T-cell (primary cell): Measurements from ENCODE around the gene GTSE1. TPM values are rescaled to one million over a fixed set of nuclear protein-coding genes. Genes with fewer than 3 reads are reported as not detected.
A peak's percentile ranks its signal among the peaks of the same experiment; 100 is the strongest.

Source experiments
- ATAC-seq, 4 experiments: fragments of 200-7000 bp in 3 of 4; fragments of 150-1000 bp in 1 of 4; cut with Tn5 transposase; replicated peaks in 1 of 4; 1 replicate in 3 of 4; 2 replicates in 1 of 4; pipeline ENCODE4 v1.10.0; 2021; ENCODE audit warnings: moderate library complexity in 3 of 4, mild to moderate bottlenecking in 2 of 4, moderate number of reproducible peaks in 1 of 4
- CTCF ChIA-PET, 2 donors: fragments of 300-600 bp; sonication (Branson Sonifier 250); formaldehyde crosslinking; loops; one replicate each; lab custom pipeline; 2022; ENCODE audit warnings: antibody characterized with exemption in 2 of 2; lab: Charles Lee
- POLR2A ChIA-PET, 2 donors: fragments of 300-600 bp; sonication (Branson Sonifier 250); formaldehyde crosslinking; loops; one replicate each; lab custom pipeline; 2022; ENCODE audit warnings: antibody characterized with exemption in 2 of 2; lab: Charles Lee
- DNase-seq, 35 experiments: peaks; one replicate each; pipeline versions ENCODE4 v3.0.0 to v3.0.0-alpha.2; 2013 to 2023
- H3K27ac ChIP-seq: one replicate; pipeline ENCODE4 v1.5.1; 2013; ENCODE audit warnings: low read length
- H3K27me3 ChIP-seq, 2 experiments: replicated peaks in 1 of 2; 1 replicate in 1 of 2; 2 replicates in 1 of 2; pipeline versions ENCODE4 v1.6.1 to v1.7.0; 2013; ENCODE audit warnings: low read length in 1 of 2, mixed read lengths in 1 of 2; ENCODE audit not compliant: control insufficient read depth in 2 of 2, insufficient read depth in 2 of 2; ENCODE audit errors: extremely low read depth in 1 of 2
- H3K36me3 ChIP-seq, 2 donors: 1 replicate in 1 of 2; 2 replicates in 1 of 2; pipeline versions ENCODE4 v1.6.1 to v1.7.0; 2013; ENCODE audit warnings: low read length in 1 of 2; ENCODE audit not compliant: control insufficient read depth in 2 of 2, insufficient read depth in 1 of 2; ENCODE audit errors: extremely low read depth in 1 of 2
- H3K4me1 ChIP-seq, 2 experiments: 1 replicate in 1 of 2; 2 replicates in 1 of 2; pipeline versions ENCODE4 v1.6.1 to v1.7.0; 2013; ENCODE audit warnings: low read length in 2 of 2, mixed read lengths in 1 of 2; ENCODE audit not compliant: insufficient read depth in 2 of 2, control insufficient read depth in 1 of 2; ENCODE audit errors: extremely low read depth in 1 of 2
- H3K4me3 ChIP-seq, 2 donors: 1 replicate in 1 of 2; 2 replicates in 1 of 2; pipeline versions ENCODE4 v1.5.1 to v1.7.0; 2013; ENCODE audit warnings: mild to moderate bottlenecking in 2 of 2, low read length in 1 of 2, moderate library complexity in 1 of 2; ENCODE audit not compliant: control insufficient read depth in 1 of 2; ENCODE audit errors: extremely low read depth in 1 of 2
- H3K9me3 ChIP-seq: 2 replicates; pipeline ENCODE4 v1.7.0; 2013
- H3K27ac Mint-ChIP-seq, 2 donors: one replicate each; pipeline ENCODE4 v1.8.0; 2020 to 2021; ENCODE audit warnings: mild to moderate bottlenecking in 2 of 2, mixed read lengths in 2 of 2
- H3K27me3 Mint-ChIP-seq, 2 donors: one replicate each; pipeline ENCODE4 v1.8.0; 2021 to 2022; ENCODE audit warnings: mixed read lengths in 2 of 2
- H3K36me3 Mint-ChIP-seq: one replicate; pipeline ENCODE4 v1.8.0; 2021; ENCODE audit warnings: mixed read lengths
- H3K4me1 Mint-ChIP-seq, 3 donors: one replicate each; pipeline ENCODE4 v1.8.0; 2020 to 2022; ENCODE audit warnings: mixed read lengths in 3 of 3, mild to moderate bottlenecking in 1 of 3
- H3K4me3 Mint-ChIP-seq, 3 donors: one replicate each; pipeline ENCODE4 v1.8.0; 2020 to 2022; ENCODE audit warnings: mild to moderate bottlenecking in 3 of 3, mixed read lengths in 3 of 3, moderate library complexity in 3 of 3
- H3K9me3 Mint-ChIP-seq, 3 donors: one replicate each; pipeline ENCODE4 v1.8.0; 2020 to 2022; ENCODE audit warnings: mixed read lengths in 3 of 3
- WGBS: methylation state at CpG from one replicate; pipeline ENCODE4 v1.1.5; 2013; ENCODE audit warnings: missing lambda C conversion rate; ENCODE audit not compliant: insufficient coverage; 5-methylcytosine and 5-hydroxymethylcytosine counted together
- total RNA-seq, 35 experiments: library from RNA in 6 of 35; stranded (reverse) in 6 of 35; fragments of 120-200 nt in 1 of 35; gene quantifications; one replicate each; pipeline versions ENCODE4 v1.2.1 to v1.2.4 and lab custom pipeline; 2013 to 2026

Gene GTSE1
- total RNA-seq, 5 donors from 2014 or later (not counting 1 experiment from before 2014, with no cell fraction given), result 0.44 to 1.3 (median 0.61) TPM

DNA sequence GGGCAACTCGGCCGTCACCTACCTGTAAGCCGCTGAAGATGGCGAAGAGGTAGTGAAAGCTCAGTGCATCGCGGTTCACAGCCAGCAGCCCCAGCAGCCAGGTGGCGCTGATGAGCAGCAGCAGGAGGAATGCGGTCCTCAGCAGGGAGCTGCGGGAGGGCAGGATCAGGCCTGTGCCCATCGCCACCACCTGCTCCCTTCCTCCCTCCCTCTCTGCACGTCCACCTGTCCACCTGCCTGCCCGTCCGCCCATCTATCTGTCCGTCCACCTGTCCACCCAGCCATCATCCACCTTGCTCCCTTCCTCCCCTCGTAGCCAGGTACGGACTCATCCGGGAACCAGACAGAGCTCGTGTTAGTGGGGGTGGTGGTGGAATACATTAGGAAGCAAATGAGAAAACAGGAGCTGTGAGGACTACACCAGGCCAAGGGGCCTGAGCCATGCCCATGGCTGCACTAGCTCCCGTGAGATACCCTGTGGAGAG, 71.1 kb downstream of the GTSE1 start:
- no peak overlapping the region for H3K27ac ChIP-seq
- no peaks in the 10 kb centered on the region for H3K36me3 Mint-ChIP-seq
- DNase-seq, result peak; percentile 32 to 86 (median 60)
- peak overlapping the region; percentile 4 to 56 for H3K4me3 ChIP-seq
- peaks cover 2 to 67% of the 10 kb centered on the region in 2 experiments for H3K4me1 ChIP-seq
- ChIA-PET POLR2A (interaction anchor here in 1 of 2 donors (0.6 kb wide), 1 partner anchor 132 kb away, joined by 10 read pairs; no protein-coding TSS in a partner anchor), CTCF (interaction anchor here (0.6 to 1.8 kb wide), 11 partner anchors 25 to 428 kb away, joined by 3 to 19 read pairs (median 3); partner anchors contain the start of genes GTSE1 (in 1 of the 2) and TRMU (in 1 of the 2))
- H3K27ac Mint-ChIP-seq, result no peak overlapping the region
- H3K4me3 Mint-ChIP-seq, result peak overlapping the region in 2 of 3 donors; percentile 8 to 58
- ATAC-seq, result peak; percentile 50 to 73 (median 54)
- H3K36me3 ChIP-seq, result peaks cover 0 to 5% of the 10 kb centered on the region in 2 donors
- no peaks in the 10 kb centered on the region for H3K9me3 Mint-ChIP-seq
- no peaks in the 10 kb centered on the region for H3K9me3 ChIP-seq
- 10% methylated on average over 12 of the region's 19 CpGs for WGBS
- H3K27me3 ChIP-seq, result peaks cover 0 to 53% of the 10 kb centered on the region in 2 experiments
- peaks cover 20 to 36% (median 32%) of the 10 kb centered on the region in 3 donors for H3K4me1 Mint-ChIP-seq
- peaks cover 9 to 16% of the 10 kb centered on the region in 2 donors for H3K27me3 Mint-ChIP-seq

- Histone ChIP-seq H3K4me1 (peaks cover 2 to 74% of the 10 kb centered on the region in 2 experiments), H3K9me3 (no peaks in the 10 kb centered on the region), H3K36me3 (peaks cover 0 to 5% of the 10 kb centered on the region in 2 donors), H3K27me3 (peaks cover 0 to 51% of the 10 kb centered on the region in 2 experiments), H3K27ac (no peak overlapping the region), H3K4me3 (no peak overlapping the region)
- POLR2A ChIA-PET, result no interaction called here
- H3K27me3 Mint-ChIP-seq, result peaks cover 9 to 19% of the 10 kb centered on the region in 2 donors
- no peak overlapping the region for H3K27ac Mint-ChIP-seq
- CTCF ChIA-PET, result interaction anchor here (0.6 to 1.8 kb wide), 5 partner anchors 24 to 175 kb away, joined by 3 to 19 read pairs (median 5); no protein-coding TSS in a partner anchor
- 79% methylated on average over 7 of the region's 12 CpGs for WGBS
- peaks cover 24 to 40% (median 36%) of the 10 kb centered on the region in 3 donors for H3K4me1 Mint-ChIP-seq
- H3K9me3 Mint-ChIP-seq, result no peaks in the 10 kb centered on the region
- no peaks in the 10 kb centered on the region for H3K36me3 Mint-ChIP-seq
- H3K4me3 Mint-ChIP-seq, result no peak overlapping the region
- DNase-seq (no peak), ATAC-seq (no peak)
Measured at GRCh38 chr22:46368422-46368821, 71.8 kb downstream of the GTSE1 start.

DNA sequence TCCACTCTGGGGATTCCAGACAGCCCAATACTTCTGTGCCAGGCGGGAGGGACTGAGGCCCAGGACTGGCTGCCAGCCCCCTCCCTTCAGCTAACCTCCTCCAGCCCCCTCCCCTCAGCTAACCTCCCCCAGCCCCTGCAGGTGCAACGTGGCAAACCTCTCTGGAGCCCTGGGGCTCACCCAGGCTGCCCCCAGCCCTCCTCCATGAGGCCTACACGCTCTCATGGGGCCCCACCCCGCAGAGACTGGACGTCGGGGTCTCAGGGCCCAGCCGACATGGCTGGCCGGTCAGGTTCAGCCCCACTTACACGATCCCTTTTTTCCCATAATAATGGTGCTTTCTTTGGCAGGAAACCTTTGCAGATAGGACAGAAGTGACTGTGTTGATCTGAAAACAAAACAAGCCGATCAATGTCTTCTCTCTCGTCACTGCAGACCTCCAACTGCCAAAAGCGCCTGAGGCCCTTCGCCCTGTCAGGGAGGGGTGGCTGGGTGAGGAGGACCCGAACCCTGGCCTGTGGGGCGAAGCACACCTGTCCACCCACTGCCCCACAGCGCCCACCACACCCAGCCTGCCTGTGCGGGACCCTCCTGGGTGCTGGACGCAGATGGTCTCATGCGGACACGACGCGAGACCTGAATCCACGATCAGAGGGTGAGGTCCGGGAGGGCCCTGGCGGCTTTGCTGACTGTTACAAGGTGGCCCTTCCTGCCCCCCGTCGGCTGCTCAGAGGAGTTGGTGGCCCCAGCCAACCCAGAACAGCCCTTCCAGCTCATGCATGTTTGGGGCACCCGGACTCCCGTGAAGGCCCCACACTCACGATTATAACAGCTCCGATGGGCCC, 72.4 kb downstream of the GTSE1 start:
- ChIA-PET POLR2A (no interaction called here), CTCF (interaction anchor here in 1 of 2 donors (1.8 kb wide), 1 partner anchor 23 kb away, joined by 6 read pairs; no protein-coding TSS in a partner anchor)
- peaks cover 9 to 19% of the 10 kb centered on the region in 2 donors for H3K27me3 Mint-ChIP-seq
- no peak overlapping the region for H3K4me3 ChIP-seq
- ATAC-seq (no peak), DNase-seq (no peak)
- no peak overlapping the region for H3K27ac ChIP-seq
- 91% methylated on average over 25 of the region's 31 CpGs for WGBS
- H3K9me3 ChIP-seq, result no peaks in the 10 kb centered on the region
- H3K4me1 ChIP-seq, result peaks cover 4 to 80% of the 10 kb centered on the region in 2 experiments
- no peak overlapping the region for H3K4me3 Mint-ChIP-seq
- H3K4me1 Mint-ChIP-seq, result peaks cover 29 to 46% (median 41%) of the 10 kb centered on the region in 3 donors
- no peaks in the 10 kb centered on the region for H3K36me3 Mint-ChIP-seq
- H3K27ac Mint-ChIP-seq, result no peak overlapping the region
- H3K9me3 Mint-ChIP-seq, result no peaks in the 10 kb centered on the region
- H3K27me3 ChIP-seq, result peaks cover 0 to 49% of the 10 kb centered on the region in 2 experiments
- H3K36me3 ChIP-seq, result peaks cover 0 to 5% of the 10 kb centered on the region in 2 donors

GRCh38 chr22:46369716-46370583, 73.3 kb downstream of the GTSE1 start:
- H3K36me3 Mint-ChIP-seq, result no peaks in the 10 kb centered on the region
- ChIA-PET POLR2A (no interaction called here), CTCF (no interaction called here)
- Histone ChIP-seq H3K36me3 (peaks cover 0 to 4% of the 10 kb centered on the region in 2 donors), H3K27me3 (peaks cover 0 to 41% of the 10 kb centered on the region in 2 experiments), H3K9me3 (no peaks in the 10 kb centered on the region), H3K27ac (peak overlapping the region; percentile 57), H3K4me1 (peaks cover 4 to 89% of the 10 kb centered on the region in 2 experiments), H3K4me3 (no peak overlapping the region)
- 89% methylated on average over 18 of the region's 25 CpGs for WGBS
- peak overlapping the region; percentile 84 to 85 for H3K27ac Mint-ChIP-seq
- H3K27me3 Mint-ChIP-seq, result peaks cover 9 to 19% of the 10 kb centered on the region in 2 donors
- ATAC-seq (no peak), DNase-seq (peak in 1 of 35 experiments; percentile 21)
- no peaks in the 10 kb centered on the region for H3K9me3 Mint-ChIP-seq
- peaks cover 34 to 50% (median 46%) of the 10 kb centered on the region in 3 donors for H3K4me1 Mint-ChIP-seq
- H3K4me3 Mint-ChIP-seq, result peak overlapping the region in 1 of 3 donors; percentile 54

- peaks cover 4 to 91% of the 10 kb centered on the region in 2 experiments for H3K4me1 ChIP-seq
- no peaks in the 10 kb centered on the region for H3K36me3 ChIP-seq
- peaks cover 36 to 51% (median 50%) of the 10 kb centered on the region in 3 donors for H3K4me1 Mint-ChIP-seq
- peak overlapping the region; percentile 84 to 85 for H3K27ac Mint-ChIP-seq
- H3K27me3 ChIP-seq, result peaks cover 0 to 36% of the 10 kb centered on the region in 2 experiments
- ChIA-PET POLR2A (no interaction called here), CTCF (no interaction called here)
- H3K27ac ChIP-seq, result peak overlapping the region; percentile 57
- H3K4me3 Mint-ChIP-seq, result peak overlapping the region; percentile 5 to 54 (median 11)
- DNase-seq, result peak in 32 of 35 experiments; percentile 32 to 74 (median 54)
- no peaks in the 10 kb centered on the region for H3K36me3 Mint-ChIP-seq
- peak; percentile 62 to 77 (median 71) for ATAC-seq
- H3K27me3 Mint-ChIP-seq, result peaks cover 9 to 19% of the 10 kb centered on the region in 2 donors
- H3K9me3 Mint-ChIP-seq, result peaks cover under 1 to 6% (median 2%) of the 10 kb centered on the region in 3 donors
- H3K4me3 ChIP-seq, result no peak overlapping the region
- no peaks in the 10 kb centered on the region for H3K9me3 ChIP-seq
- WGBS, result 73% methylated on average over 4 of the region's 15 CpGs
Measured at GRCh38 chr22:46370584-46371291, 74.1 kb downstream of the GTSE1 start.
